ENCODE measurements around the gene ZNF581.

ZNF581 gene

GRCh38 chr19:55689411-55690108 is 46.1 kb downstream of the ZNF581 start:
- DNase-seq: peak in 3 of 10 donors; percentile 64 to 81 (median 70)
- intact Hi-C loops (cut with DNase I): no loop called here

GRCh38 chr19:55690109-55690768 is 46.8 kb downstream of the ZNF581 start:
- peak in 3 of 10 donors; percentile 55 to 81 (median 62) for DNase-seq
- intact Hi-C loops (cut with DNase I): no loop called here

- DNase-seq: peak in 3 of 10 donors; percentile 45 to 76 (median 68)
- intact Hi-C loops (cut with DNase I): no loop called here
Observed at GRCh38 chr19:55690769-55691545, 47.5 kb downstream of the ZNF581 start.

GRCh38 chr19:55691561-55692481 is 48.4 kb downstream of the ZNF581 start:
- intact Hi-C loops (cut with DNase I): no loop called here
- peak in 3 of 10 donors; percentile 50 to 62 (median 61) for DNase-seq

GRCh38 chr19:55692681-55693081 is 49.2 kb downstream of the ZNF581 start:
- DNase-seq: peak in 3 of 10 donors; percentile 35 to 78 (median 70)
- intact Hi-C loops (cut with DNase I): no loop called here

GRCh38 chr19:55693336-55693974 is 50.0 kb downstream of the ZNF581 start:
- intact Hi-C loops (cut with DNase I): no loop called here
- peak in 3 of 10 donors; percentile 69 to 79 (median 69) for DNase-seq

GRCh38 chr19:55694241-55694655 is 50.8 kb downstream of the ZNF581 start:
- intact Hi-C loops (cut with DNase I): no loop called here
- peak in 3 of 10 donors; percentile 54 to 71 (median 70) for DNase-seq

- peak in 4 of 10 donors; percentile 10 to 79 (median 62) for DNase-seq
- intact Hi-C loops (cut with DNase I): no loop called here
Observed at GRCh38 chr19:55694656-55695491, 51.4 kb downstream of the ZNF581 start.

Measured in posterior cingulate gyrus (tissue), 11 donors.